Hematopoietic multipotent progenitor cell treated with erythropoietin and hydrocortisone succinate and interleukin-3 and kit ligand, for 15 days (in vitro differentiated cells): Measurements from ENCODE around the gene PTPN21.
A peak's percentile ranks its signal among the peaks of the same experiment; 100 is the strongest.

Experiments used
- DNase-seq: peaks from one replicate; pipeline ENCODE4 v3.0.0-alpha.2; 2015; ENCODE audit warnings: low spot score

The PTPN21 gene

DNA sequence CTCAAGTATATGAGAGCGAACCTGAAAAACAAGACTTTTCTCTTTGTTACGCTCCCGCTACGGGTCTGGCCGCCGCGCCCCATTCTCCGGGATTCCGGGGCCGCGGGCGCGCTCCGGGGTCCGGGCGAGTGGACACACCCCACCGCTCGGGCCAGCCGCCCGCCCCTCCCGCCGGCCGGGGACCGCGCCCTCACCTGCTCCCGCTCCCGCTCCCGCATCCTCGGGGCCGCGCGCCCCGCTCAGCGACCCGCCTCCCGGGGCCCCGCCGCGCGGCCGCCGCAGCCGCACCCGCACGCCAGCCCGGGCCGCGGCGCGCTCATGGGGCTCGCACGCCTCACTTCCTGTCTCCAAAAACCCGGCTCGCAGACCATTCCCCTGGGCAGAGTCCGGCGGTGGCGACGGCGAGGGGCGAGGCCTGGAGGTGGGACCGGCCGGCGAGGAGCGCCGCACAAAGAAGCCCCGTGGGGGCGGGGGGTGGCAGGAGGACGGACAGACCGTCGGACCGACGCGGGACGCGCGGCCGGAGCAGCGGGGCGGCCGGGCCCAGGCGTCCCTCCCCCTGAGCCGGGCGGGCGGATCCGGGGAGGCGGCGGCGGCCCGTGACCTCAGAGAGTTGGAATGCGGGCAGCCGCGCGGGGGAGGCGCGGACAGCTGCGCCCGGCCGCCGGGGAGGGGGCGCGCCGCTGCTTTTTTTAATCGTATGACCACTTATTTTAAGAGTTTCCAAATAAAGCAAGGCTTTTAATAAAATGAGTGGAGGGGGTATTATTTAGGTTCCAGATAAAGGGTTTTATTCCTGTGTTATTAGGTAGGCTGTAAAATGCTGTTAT, at the start of gene PTPN21:
Gene PTPN21, minus strand, starts transcription at position 551 of the 830 bp plus-strand sequence. CDS start 4,590 bp downstream, outside the sequence.
- no peak for DNase-seq

GRCh38 chr14:88604212-88604611, 49.4 kb upstream of the PTPN21 start:
- no peak for DNase-seq

GRCh38 chr14:88599761-88600439, 45.1 kb upstream of the PTPN21 start:
- DNase-seq = no peak

- no peak for DNase-seq
Measured at GRCh38 chr14:88599326-88599725, 44.5 kb upstream of the PTPN21 start.

DNA sequence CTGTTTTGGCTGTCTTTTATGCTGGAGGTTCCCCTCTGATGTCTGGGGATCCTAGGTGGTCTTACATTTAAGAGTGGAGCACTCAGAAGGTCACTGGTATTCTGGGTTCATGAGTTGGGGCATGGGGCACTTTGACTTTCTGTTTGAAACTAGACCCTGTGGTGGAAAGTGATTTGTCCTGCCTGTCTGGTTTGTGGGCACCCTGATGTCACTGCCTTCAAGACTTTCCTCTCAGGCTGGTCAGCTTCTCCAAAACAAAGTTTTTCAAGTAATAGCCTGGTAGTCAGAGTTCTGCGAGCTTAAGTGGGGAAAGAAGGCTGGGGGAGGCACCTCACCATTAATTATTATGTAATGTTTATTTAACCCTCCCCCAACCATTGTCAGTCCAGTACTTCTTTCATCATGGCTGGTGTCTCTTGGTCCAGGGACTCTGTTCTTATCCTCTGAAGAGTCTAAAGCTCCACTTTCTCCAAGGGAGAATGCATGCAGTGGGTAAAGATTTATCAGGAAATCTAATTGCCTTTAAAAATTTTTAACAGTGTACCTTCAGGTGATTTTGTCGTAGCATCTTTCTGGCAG, 43.4 kb upstream of the PTPN21 start:
- DNase-seq = no peak

DNA sequence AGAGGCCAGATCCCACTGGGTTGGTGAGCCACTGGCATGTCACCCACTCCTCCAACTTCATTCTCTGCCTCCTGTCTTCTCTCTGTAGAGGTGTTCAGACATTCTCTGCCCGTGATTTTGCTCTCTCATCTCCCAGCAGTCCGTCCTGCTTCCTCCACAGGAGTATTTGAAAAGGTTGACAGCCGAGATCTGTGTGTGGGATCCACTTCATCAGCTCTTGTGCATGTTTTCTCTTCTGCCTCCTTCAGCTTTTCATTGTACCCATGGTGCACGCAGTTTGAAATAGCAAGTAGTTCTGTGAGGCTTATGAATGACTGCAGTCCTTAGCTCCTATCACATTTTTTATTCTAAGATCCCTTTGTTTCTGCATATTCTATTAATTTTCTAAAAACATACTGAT, 42.8 kb upstream of the PTPN21 start:
- no peak for DNase-seq

GRCh38 chr14:88597038-88597437, 42.2 kb upstream of the PTPN21 start:
- DNase-seq = no peak

- no peak for DNase-seq
Measured at GRCh38 chr14:88592031-88592430, 37.2 kb upstream of the PTPN21 start.

GRCh38 chr14:88590173-88590572, 35.4 kb upstream of the PTPN21 start:
- DNase-seq = no peak

DNA sequence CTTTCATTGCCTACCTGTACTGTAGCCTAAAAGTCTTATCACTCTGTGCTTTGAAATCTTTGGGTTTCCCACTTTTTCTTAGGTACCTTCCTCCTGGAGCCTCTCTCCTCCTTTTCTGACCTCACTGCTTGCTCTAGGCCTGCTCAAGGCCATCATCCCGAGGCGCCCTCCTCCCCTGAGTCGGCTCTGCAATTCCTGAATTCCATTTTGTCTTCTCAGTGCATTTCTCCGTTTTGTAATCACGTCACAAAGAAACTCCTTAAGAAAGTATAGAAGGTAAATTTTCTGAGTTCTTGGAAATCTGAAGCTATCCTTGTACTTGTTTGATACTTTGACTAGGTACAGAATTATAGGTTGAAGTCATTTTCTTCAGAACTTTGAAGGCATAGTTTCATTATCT, 33.3 kb upstream of the PTPN21 start:
- no peak for DNase-seq

GRCh38 chr14:88584451-88584850, 29.6 kb upstream of the PTPN21 start:
- DNase-seq = no peak

- no peak for DNase-seq
Measured at GRCh38 chr14:88576222-88576621, 21.4 kb upstream of the PTPN21 start.

- no peak for DNase-seq
Measured at GRCh38 chr14:88572117-88572516, 17.3 kb upstream of the PTPN21 start.

GRCh38 chr14:88568196-88568595, 13.4 kb upstream of the PTPN21 start:
- no peak for DNase-seq

DNA sequence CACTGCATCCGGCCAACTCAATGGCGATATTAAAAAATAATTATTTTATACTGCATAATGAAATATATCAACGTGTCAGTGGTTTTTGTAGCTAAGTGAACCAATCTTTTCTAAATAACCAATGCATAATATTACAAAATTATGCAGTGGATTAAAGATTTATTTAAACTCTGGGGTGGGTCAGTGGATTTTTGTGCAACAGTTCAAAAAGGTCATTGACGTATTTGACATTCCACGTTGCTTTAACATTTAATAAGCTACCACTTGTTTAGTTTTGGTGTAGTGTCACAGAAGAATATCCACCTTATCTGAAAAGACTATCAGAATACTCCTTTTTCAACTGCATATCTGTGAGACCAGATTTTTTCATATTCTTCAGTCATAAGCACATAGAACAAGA, 10.6 kb upstream of the PTPN21 start:
- DNase-seq = no peak

DNA sequence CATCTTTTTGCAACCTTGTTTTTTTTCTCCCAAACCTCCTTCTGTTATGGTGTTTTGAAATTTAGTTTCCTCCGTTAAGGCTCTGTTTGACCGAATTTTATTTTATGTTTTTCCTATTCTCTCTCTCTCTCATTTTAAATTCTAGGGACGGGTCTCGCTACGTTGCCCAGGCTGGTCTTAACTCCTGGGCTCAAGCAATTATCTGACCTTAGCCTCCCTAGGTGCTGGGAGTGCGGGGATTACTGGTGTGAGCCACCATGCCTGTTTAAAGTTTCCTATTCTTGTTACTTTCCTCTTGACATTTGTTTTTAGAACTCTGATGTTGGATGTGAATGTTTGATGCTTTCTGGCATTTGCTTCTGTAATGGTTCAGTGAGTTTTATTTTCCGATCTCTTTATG, 9.0 kb upstream of the PTPN21 start:
- no peak for DNase-seq

DNA sequence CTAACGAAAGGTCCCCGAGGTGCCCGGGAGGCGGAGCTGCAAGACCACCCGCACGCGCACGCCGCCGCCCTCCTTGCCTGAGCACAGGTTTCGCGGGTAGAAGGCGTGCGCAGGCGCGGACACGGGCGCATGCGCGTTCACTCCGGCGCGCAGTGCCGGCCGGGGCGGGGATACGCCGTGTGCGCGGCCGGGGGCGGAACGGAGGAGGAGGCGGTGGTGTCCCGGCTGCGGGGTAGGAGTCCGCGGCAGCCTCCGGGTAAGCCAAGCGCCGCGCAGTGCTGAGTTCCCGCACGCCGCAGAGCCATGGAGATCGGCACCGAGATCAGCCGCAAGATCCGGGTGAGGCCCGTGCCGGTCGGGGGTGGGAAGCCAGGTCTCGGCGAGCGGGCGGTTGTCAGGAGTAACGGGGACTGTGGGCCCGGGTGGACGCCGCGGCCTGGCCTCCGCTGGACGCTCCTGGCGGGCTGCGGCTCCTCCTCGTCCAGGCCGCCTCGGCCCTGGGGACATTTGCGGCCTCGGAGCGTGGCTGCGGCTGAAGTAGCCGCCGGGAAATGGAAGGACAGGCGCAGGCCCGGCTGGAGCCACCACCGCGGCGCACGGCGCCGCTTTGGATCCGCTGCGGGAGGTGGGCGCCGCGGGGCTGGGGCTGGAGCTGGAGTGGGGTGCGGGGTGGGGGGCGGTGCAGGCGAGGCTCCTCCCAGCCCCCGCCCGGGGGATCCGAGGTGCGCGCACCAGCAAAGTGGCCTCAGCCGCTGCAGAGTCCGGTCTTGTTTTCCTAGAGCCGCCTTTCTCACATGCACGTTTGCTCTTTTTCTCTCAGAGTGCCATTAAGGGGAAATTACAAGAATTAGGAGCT, 8.3 kb upstream of the PTPN21 start, which contains the start of gene ZC3H14:
Gene ZC3H14, plus strand, starts transcription at position 207 of the 856 bp plus-strand sequence. Its CDS starts 97 bp downstream, at position 304.
- peak; percentile 85 for DNase-seq

- no peak for DNase-seq
Measured at GRCh38 chr14:88562532-88562830, 7.7 kb upstream of the PTPN21 start.

GRCh38 chr14:88559852-88560251, 5.0 kb upstream of the PTPN21 start:
- DNase-seq = no peak

GRCh38 chr14:88556581-88556980, 1.8 kb upstream of the PTPN21 start:
- DNase-seq = no peak

GRCh38 chr14:88553886-88554456, 836 bp downstream of the PTPN21 start:
- no peak for DNase-seq

GRCh38 chr14:88552876-88553275, 1.9 kb downstream of the PTPN21 start:
- DNase-seq = no peak
